Osteoblast (primary cell): ENCODE measurements around the gene TENM4. TPM values are rescaled to one million over a fixed set of nuclear protein-coding genes. Genes with fewer than 3 reads are reported as not detected.

Experiments
- DNase-seq: peaks from one replicate; pipeline ENCODE4 v3.0.0; 2011; ENCODE audit warnings: low spot score, mixed read lengths; ENCODE audit not compliant: insufficient read length; ENCODE audit errors: missing footprints
- H2AFZ ChIP-seq: 2 replicates; pipeline ENCODE4 v1.6.0; 2011; ENCODE audit warnings: mild to moderate bottlenecking, low read length
- H3K27ac ChIP-seq: 2 replicates; pipeline ENCODE4 v1.5.1; 2011; ENCODE audit warnings: mild to moderate bottlenecking, low read depth, low read length, moderate library complexity
- H3K27me3 ChIP-seq: 2 replicates; pipeline ENCODE4 v1.6.0; 2012; ENCODE audit warnings: mild to moderate bottlenecking, control low read depth, inconsistent platforms, low read length, moderate library complexity; ENCODE audit not compliant: insufficient read depth
- H3K36me3 ChIP-seq: 2 replicates; pipeline ENCODE4 v1.5.1; 2011; ENCODE audit warnings: mild to moderate bottlenecking, low read length, control low read depth, moderate library complexity; ENCODE audit not compliant: insufficient read depth
- H3K4me1 ChIP-seq: 2 replicates; pipeline ENCODE4 v1.5.1; 2011; ENCODE audit warnings: mild to moderate bottlenecking, low read length, control low read depth, moderate library complexity; ENCODE audit not compliant: insufficient read depth
- H3K4me2 ChIP-seq: 2 replicates; pipeline ENCODE4 v1.6.0; 2011; ENCODE audit warnings: mild to moderate bottlenecking, low read length; ENCODE audit not compliant: insufficient read depth
- H3K4me3 ChIP-seq: fragments of 200-600 bp; sonication (generic); 3 replicates; pipeline ENCODE4 v1.5.1; 2012; ENCODE audit warnings: mild to moderate bottlenecking, low read length, inconsistent platforms; ENCODE audit not compliant: insufficient read depth
- H3K79me2 ChIP-seq: 2 replicates; pipeline ENCODE4 v1.6.0; 2012; ENCODE audit warnings: mild to moderate bottlenecking, low read length, control low read depth, inconsistent platforms; ENCODE audit not compliant: insufficient read depth
- H3K9me3 ChIP-seq: 2 replicates; pipeline ENCODE4 v1.5.1; 2011; ENCODE audit warnings: low read depth, low read length, control low read depth
- H4K20me1 ChIP-seq: 2 replicates; pipeline ENCODE4 v1.6.0; 2012; ENCODE audit warnings: mild to moderate bottlenecking, low read length, control low read depth; ENCODE audit not compliant: insufficient read depth
- CTCF ChIP-seq: IDR thresholded peaks from 2 replicates; pipeline ENCODE4 v1.5.1; 2011; ENCODE audit warnings: mild to moderate bottlenecking, low read depth, low read length, moderate library complexity; ENCODE audit errors: extremely low read depth
- total RNA-seq: library from RNA; depleted of rRNA; stranded (reverse); fragments of >200 nt; gene quantifications from 2 replicates; pipeline ENCODE4 v1.2.3, GENCODE V29; 2012

TENM4 gene
- total RNA-seq, 1 donor: 63.3 TPM

DNA sequence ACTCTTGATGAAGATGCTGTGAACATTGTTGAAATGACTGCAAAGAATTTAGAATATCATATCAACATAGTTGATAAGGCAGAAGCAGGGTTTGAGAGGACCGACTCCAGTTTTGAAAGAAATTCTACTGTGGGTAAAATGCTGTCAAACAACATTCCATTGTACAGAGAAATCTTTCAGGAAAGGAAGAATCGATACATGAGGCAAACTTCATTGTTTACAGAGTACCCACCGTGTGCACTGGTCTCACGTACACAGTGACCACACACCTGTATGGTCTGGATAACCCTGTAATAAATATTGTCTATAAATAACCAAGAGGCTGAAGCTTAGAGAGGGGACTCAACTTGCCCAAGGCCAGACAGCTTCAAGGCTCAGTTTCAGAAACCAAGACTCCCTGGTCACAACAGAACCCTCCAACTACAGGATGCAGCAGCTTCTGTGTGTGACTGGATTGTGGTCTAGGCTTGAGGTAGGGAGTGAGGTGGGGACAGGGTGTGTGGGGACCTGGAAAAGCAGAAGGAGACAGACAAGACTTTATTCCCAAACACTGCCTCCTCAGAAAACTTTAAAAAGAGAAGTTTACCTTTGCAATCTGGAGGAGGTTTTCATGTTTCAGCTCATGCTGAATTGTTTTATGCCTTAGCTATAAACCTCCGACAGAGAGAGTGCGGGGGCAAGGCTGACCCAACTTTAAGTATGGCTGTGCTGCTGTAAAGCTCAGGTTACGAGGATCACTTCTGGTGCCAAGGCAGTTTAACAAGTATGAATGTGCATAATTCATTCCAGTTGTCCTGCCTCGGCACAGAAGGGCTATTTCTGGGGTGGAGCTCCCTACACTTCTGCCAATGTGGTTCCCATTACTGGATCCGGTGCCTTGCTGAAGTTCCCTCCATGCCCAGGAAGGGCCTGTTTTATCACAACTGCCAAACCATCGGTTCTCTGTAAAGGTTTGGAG is 493.6 kb downstream of the TENM4 start:
- H3K36me3 ChIP-seq: no peaks in the 10 kb centered on the region
- DNase-seq: no peak
- no peaks in the 10 kb centered on the region for H3K27me3 ChIP-seq
- H3K4me2 ChIP-seq: no peak overlapping the region
- H3K9me3 ChIP-seq: no peaks in the 10 kb centered on the region
- H3K4me1 ChIP-seq: no peaks in the 10 kb centered on the region
- H3K79me2 ChIP-seq: no peaks in the 10 kb centered on the region
- no peak for TF ChIP-seq CTCF
- H3K27ac ChIP-seq: no peak overlapping the region
- no peak overlapping the region for H2AFZ ChIP-seq
- H4K20me1 ChIP-seq: no peaks in the 10 kb centered on the region
- H3K4me3 ChIP-seq: no peak overlapping the region

GRCh38 chr11:78943841-78944240 is 497.0 kb downstream of the TENM4 start:
- Histone ChIP-seq H4K20me1 (no peaks in the 10 kb centered on the region), H3K27ac (no peak overlapping the region), H3K27me3 (no peaks in the 10 kb centered on the region), H3K4me2 (no peak overlapping the region), H3K9me3 (no peaks in the 10 kb centered on the region), H3K4me3 (no peak overlapping the region), H3K36me3 (no peaks in the 10 kb centered on the region), H3K79me2 (no peaks in the 10 kb centered on the region), H2AFZ (no peak overlapping the region), H3K4me1 (no peaks in the 10 kb centered on the region)
- no peak for DNase-seq
- no peak for TF ChIP-seq CTCF

DNA sequence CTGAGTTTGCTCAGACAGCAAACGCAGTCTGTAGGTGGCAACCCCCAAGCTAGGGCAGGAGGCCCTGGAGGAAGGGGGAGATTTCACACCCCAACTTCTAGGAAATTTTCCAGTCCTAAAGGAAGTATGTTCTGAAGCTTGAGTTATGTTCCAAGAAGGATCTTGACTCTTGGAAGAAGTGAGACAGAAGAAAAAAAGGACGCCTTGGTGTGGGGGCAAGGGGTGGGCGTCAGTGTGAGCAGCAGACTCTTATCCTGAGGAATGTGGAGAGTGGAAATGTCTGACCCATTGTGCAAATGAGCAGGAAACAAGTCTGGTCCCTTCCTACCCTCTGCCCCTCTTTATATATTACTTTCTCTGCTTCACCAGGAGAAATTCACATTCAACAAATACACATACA is 497.7 kb downstream of the TENM4 start:
- DNase-seq: no peak
- Histone ChIP-seq H3K9me3 (no peaks in the 10 kb centered on the region), H3K4me3 (no peak overlapping the region), H2AFZ (no peak overlapping the region), H3K27ac (no peak overlapping the region), H3K36me3 (no peaks in the 10 kb centered on the region), H3K27me3 (no peaks in the 10 kb centered on the region), H3K4me2 (no peak overlapping the region), H3K79me2 (no peaks in the 10 kb centered on the region), H3K4me1 (no peaks in the 10 kb centered on the region), H4K20me1 (no peaks in the 10 kb centered on the region)
- TF ChIP-seq CTCF: no peak

- Histone ChIP-seq H3K4me3 (no peak overlapping the region), H4K20me1 (no peaks in the 10 kb centered on the region), H3K27ac (no peak overlapping the region), H3K4me2 (no peak overlapping the region), H3K9me3 (no peaks in the 10 kb centered on the region), H3K79me2 (no peaks in the 10 kb centered on the region), H3K4me1 (no peaks in the 10 kb centered on the region), H3K27me3 (no peaks in the 10 kb centered on the region), H2AFZ (no peak overlapping the region), H3K36me3 (no peaks in the 10 kb centered on the region)
- no peak for DNase-seq
- no peak for TF ChIP-seq CTCF
Observed at GRCh38 chr11:78941226-78941851, 499.5 kb downstream of the TENM4 start.
